Stimulated activated CD8-positive, alpha-beta memory T cell treated with anti-CD3 and anti-CD28 coated beads, Interleukin-7, amount 100 ng/mL, for 48 hours (primary cell): ENCODE results near the gene RNF111.
"Not testable (repeated sequence)": the region's sequence is repeated elsewhere in the genome, so short reads cannot be mapped to it uniquely, and the experiment has no call there.

ENCODE experiments used
- DNase-seq, 2 donors: peaks; one replicate each; pipeline ENCODE4 v3.0.0-alpha.2; 2020; ENCODE audit warnings: low read depth in 1 of 2; ENCODE audit errors: extremely low read depth in 1 of 2

The RNF111 gene

GRCh38 chr15:59052915-59053407 lies 65.5 kb downstream of the RNF111 start:
- no peak for DNase-seq

GRCh38 chr15:59053482-59053881 lies 66.0 kb downstream of the RNF111 start:
- no peak for DNase-seq

GRCh38 chr15:59059076-59059597 lies 71.7 kb downstream of the RNF111 start:
- DNase-seq, result no peak

- no peak for DNase-seq
These were observed 72.9 kb downstream of the RNF111 start for GRCh38 chr15:59060348-59060747.

DNA sequence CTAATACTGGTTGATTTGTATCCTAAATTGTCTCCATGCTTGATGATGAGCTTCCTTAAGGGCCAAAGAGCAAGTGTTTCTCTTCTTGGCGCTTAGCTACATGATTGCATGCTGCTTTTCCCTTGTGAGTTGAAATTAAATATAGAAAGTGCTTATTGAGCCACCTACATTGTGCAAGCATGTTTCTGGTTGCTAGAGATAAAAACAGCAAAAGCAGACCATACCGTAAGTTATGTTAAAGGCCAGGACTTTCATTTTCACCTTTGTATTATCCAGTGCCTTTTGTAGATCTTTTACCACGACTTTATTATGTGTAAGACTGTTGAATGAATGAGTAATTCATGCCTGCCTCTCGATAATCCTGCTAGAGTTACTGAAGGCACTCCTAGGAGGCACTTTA lies 75.6 kb downstream of the RNF111 start:
- DNase-seq, result no peak

GRCh38 chr15:59069430-59069829 lies 82.0 kb downstream of the RNF111 start:
- DNase-seq, result no peak

- no peak for DNase-seq
These were observed 87.1 kb downstream of the RNF111 start for GRCh38 chr15:59074607-59075006.

DNA sequence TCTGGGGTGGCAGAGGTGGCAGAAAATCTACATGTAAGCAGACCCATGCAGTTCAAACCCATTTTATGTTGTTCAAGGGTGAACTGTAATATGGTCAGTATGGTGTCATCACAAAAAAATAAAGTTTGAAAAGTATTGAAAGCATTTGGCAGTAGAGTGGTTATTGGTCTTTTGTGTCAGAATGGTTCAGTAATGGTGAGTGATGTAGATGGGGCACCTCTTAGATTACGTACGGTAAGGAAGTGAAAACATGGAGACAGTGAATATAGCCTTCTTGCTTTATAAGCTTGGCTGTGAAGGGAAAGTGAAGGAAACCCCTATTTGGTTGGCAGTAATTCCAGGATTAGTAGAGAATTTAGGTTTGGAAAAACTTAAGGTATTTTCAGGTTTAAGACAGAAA lies 100.3 kb downstream of the RNF111 start:
- no peak for DNase-seq

DNA sequence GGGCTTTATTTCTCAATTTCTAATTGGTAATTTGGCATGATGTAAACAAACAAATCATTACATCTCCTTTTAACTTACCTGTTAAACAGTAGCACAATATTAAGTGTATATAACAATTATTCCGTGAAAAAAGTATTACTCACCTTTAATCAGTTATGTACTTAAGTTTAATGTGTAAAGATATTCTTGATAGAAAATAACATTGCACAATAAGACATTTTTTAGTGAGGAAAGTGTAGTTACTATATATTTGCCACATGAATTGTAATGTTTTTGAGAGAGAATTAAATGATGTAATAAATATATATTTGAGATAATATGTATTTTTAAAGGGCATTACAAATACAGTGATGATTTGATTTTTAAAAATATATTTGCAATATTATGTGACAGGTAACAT lies 106.6 kb downstream of the RNF111 start:
- DNase-seq, result no peak

- DNase-seq, result no peak
These were observed 109.0 kb downstream of the RNF111 start for GRCh38 chr15:59096429-59096828.

- no peak for DNase-seq
These were observed 111.8 kb downstream of the RNF111 start for GRCh38 chr15:59099162-59099685.

GRCh38 chr15:59104602-59104911 lies 117.1 kb downstream of the RNF111 start:
- peak in 1 of 2 donors; percentile 0 for DNase-seq

- peak; percentile 59 to 74 for DNase-seq
These were observed 117.7 kb downstream of the RNF111 start, which contains the start of gene CCNB2 for GRCh38 chr15:59104912-59105732. Gene CCNB2 (plus strand): TSS chr15:59105146. CDS start chr15:59105269, 123 bp downstream.

- no peak for DNase-seq
These were observed 118.4 kb downstream of the RNF111 start for GRCh38 chr15:59105854-59106253.

DNA sequence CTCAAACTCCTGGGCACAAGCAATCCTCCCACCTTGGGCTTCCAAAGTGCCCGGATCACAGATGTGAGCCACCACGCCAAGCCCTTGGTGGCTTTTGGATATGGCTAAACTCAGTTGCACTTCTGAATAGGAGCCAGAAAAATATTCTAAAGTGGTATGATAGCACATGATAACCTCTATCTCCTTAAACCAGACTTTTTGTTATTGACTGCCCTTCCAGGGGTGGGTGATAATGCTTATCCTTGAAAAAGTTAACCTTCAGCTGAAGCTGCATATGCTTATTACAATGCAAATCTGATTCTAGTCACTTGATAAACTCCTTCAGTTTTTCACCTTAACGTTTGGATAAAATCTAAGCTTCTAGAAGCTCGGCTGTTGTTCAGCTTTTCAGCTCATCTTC lies 123.8 kb downstream of the RNF111 start:
- no peak for DNase-seq

DNA sequence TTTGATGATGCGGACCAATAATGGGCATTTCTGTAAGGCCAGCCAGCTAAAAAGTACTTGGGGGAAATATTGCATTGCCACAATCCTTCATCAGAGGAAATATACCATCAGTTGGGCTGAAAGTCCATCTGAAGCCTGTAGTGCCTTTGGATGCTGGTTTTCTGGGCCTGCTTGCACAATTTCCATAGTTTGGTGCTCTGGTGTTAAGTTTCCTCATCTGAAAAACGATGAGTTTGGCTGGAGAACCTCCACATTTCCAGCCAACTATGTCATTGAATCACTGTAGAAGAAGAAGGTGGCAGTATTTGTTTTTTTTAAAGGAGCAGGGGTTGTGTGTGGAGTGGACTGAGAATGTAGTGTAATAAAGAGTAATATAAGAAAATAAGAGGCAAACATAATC lies 127.6 kb downstream of the RNF111 start:
- no peak for DNase-seq

GRCh38 chr15:59116141-59116540 lies 128.7 kb downstream of the RNF111 start:
- DNase-seq, result no peak

DNA sequence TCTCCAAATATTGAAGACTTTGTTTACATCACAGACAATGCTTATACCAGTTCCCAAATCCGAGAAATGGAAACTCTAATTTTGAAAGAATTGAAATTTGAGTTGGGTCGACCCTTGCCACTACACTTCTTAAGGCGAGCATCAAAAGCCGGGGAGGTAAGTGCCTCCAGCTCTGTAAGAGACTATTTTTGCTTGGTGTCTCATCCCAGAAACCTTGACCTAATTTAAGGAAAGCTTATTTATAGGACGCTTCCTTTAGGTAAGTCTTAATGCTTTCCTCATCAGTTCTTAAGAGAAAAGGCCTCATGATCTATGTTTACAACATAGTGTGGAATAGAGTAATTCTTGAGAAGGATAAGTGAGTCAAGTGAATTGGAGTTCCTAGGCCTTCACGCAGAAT lies 129.3 kb downstream of the RNF111 start:
- DNase-seq, result no peak

DNA sequence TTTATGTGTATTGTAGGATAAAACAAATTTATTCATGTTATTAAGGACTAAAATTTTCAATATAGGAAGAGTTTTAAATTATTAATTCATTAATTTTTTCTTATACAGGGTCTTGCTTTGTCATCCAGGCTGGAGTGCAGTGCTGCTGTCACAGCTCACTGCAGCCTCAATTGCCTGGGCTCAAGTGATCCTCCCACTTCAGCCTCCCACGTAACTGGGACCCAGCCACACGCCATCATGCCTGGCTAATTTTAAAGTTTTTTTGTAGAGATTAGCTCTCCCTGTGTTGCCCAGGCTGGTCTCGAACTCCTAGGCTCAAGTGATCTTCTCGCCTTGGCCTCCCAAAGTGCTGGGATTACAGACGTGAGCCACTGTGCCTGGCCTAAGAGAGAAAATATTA lies 132.2 kb downstream of the RNF111 start:
- no peak for DNase-seq

GRCh38 chr15:59120937-59121336 lies 133.5 kb downstream of the RNF111 start:
- DNase-seq, result no peak

DNA sequence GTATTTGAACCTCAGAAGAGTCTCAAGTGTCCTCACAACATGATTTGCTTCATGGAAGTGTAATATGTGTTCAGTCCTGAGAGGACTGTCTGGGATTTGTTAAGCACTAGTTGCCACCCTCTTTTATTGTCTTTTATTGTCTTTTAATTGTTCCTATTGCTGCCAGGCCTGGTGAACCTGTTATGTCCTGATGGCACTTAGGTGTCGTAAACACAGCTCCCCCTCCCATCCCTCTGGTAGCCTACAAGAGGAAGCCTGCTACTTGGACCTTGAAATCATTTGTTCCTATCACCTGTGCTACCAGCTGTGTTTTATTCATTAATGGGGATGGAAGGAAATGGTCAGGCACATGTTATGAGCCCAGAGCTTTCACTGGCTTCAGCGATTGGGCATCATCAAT lies 136.8 kb downstream of the RNF111 start:
- DNase-seq, result no peak

DNA sequence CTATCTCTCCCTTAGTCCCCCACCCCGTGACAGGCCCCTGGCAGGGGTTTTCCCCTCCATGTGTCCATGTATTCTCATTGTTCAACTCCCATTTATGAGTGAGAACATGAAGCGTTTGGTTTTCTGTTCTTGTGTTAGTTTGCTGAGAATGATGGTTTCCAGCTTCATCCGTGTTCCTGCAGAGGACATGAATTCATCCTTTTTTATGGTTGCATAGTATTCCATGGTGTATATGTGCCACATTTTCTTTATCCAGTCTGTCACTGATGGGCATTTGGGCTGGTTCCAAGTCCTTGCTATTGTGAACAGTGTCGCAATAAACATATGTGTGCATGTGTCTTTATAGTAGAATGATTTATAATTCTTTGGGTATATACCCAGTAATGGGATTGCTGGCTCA lies 138.2 kb downstream of the RNF111 start:
- DNase-seq, result not testable (repeated sequence)
